GM12801 (cell line): ENCODE measurements around the gene HOXC9.

ENCODE experiments used
- CTCF ChIP-seq: IDR thresholded peaks from one replicate; pipeline ENCODE4 v1.5.1; 2011; ENCODE audit warnings: control low read depth; ENCODE audit not compliant: insufficient read length; ENCODE audit errors: extremely low read depth

The HOXC9 gene

GRCh38 chr12:54024581-54025305 is 24.8 kb downstream of the HOXC9 start:
- TF ChIP-seq CTCF = no peak

- no peak for TF ChIP-seq CTCF
These were observed 25.8 kb downstream of the HOXC9 start for GRCh38 chr12:54025499-54026405.

- TF ChIP-seq CTCF = no peak
These were observed 26.9 kb downstream of the HOXC9 start for GRCh38 chr12:54026640-54027441.

GRCh38 chr12:54027442-54027786 is 27.5 kb downstream of the HOXC9 start:
- no peak for TF ChIP-seq CTCF

- no peak for TF ChIP-seq CTCF
These were observed 28.6 kb downstream of the HOXC9 start, which contains the start of gene HOXC6 for GRCh38 chr12:54028314-54029201. TSS of gene HOXC6 (plus strand) at chr12:54028440. CDS start at chr12:54028522, 82 bp downstream.

- no peak for TF ChIP-seq CTCF
These were observed 29.8 kb downstream of the HOXC9 start for GRCh38 chr12:54029529-54030441.
